SK-N-SH (cell line): Measurements from ENCODE around the gene TESMIN.

Source experiments
- ELF1 ChIP-seq: IDR thresholded peaks from 2 replicates; pipeline ENCODE4 v1.4.0; 2012
- POLR2AphosphoS5 ChIP-seq: IDR thresholded peaks from 2 replicates; pipeline ENCODE4 v1.6.1; 2012; ENCODE audit warnings: low read depth, low read length
- RAD21 ChIP-seq: IDR thresholded peaks from 2 replicates; pipeline ENCODE4 v1.6.1; 2012; ENCODE audit warnings: mild to moderate bottlenecking, low read length
- TCF12 ChIP-seq: IDR thresholded peaks from 2 replicates; pipeline ENCODE4 v1.4.0; 2012
- TF ChIP-seq, protein P1 (sequence below): fragments of 200-600 bp; sonication (generic); IDR thresholded peaks from 2 replicates; pipeline ENCODE4 v1.6.1; 2017; ENCODE audit warnings: antibody characterized with exemption, mild to moderate bottlenecking, moderate library complexity
- TF ChIP-seq, protein P2 (sequence below): IDR thresholded peaks from 2 replicates; pipeline ENCODE4 v1.4.0; 2012; ENCODE audit warnings: low read depth, borderline replicate concordance

DNA sequence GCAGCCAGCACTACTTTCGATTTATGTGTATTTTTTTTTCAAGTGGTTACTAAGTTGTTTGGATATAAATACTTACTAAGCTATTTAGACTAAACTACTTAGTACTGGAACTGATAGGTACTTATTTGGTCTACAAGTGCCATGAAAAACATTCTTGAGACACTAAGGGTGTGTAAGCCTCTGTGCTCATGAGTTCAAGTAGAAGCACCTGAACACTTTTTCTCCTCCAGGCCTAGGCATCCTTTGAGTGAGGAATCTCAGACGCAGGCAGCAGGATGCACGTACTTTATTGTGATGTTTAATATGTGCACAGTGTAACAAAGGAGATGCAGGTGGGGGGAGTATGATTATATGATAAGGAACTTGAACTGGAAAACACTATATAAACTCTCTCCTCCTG lies 7.8 kb downstream of the TESMIN start:
- TF ChIP-seq, protein P1, sequence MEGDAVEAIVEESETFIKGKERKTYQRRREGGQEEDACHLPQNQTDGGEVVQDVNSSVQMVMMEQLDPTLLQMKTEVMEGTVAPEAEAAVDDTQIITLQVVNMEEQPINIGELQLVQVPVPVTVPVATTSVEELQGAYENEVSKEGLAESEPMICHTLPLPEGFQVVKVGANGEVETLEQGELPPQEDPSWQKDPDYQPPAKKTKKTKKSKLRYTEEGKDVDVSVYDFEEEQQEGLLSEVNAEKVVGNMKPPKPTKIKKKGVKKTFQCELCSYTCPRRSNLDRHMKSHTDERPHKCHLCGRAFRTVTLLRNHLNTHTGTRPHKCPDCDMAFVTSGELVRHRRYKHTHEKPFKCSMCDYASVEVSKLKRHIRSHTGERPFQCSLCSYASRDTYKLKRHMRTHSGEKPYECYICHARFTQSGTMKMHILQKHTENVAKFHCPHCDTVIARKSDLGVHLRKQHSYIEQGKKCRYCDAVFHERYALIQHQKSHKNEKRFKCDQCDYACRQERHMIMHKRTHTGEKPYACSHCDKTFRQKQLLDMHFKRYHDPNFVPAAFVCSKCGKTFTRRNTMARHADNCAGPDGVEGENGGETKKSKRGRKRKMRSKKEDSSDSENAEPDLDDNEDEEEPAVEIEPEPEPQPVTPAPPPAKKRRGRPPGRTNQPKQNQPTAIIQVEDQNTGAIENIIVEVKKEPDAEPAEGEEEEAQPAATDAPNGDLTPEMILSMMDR = no peak
- TF ChIP-seq ELF1 (no peak), POLR2AphosphoS5 (no peak), RAD21 (no peak), TCF12 (no peak)
- TF ChIP-seq, protein P2, sequence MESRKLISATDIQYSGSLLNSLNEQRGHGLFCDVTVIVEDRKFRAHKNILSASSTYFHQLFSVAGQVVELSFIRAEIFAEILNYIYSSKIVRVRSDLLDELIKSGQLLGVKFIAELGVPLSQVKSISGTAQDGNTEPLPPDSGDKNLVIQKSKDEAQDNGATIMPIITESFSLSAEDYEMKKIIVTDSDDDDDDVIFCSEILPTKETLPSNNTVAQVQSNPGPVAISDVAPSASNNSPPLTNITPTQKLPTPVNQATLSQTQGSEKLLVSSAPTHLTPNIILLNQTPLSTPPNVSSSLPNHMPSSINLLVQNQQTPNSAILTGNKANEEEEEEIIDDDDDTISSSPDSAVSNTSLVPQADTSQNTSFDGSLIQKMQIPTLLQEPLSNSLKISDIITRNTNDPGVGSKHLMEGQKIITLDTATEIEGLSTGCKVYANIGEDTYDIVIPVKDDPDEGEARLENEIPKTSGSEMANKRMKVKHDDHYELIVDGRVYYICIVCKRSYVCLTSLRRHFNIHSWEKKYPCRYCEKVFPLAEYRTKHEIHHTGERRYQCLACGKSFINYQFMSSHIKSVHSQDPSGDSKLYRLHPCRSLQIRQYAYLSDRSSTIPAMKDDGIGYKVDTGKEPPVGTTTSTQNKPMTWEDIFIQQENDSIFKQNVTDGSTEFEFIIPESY = no peak
